NCI-H748 treated with DMSO at 0.1 percent for 48 hours (cell line): ENCODE results near the gene PRKG1.

ENCODE experiments used
- DNase-seq: peaks from one replicate; lab custom pipeline; 2025; lab: John Stamatoyannopoulos, UW

Gene PRKG1

GRCh38 chr10:52064084-52064845, 990.0 kb downstream of the PRKG1 start:
- no peak for DNase-seq

DNA sequence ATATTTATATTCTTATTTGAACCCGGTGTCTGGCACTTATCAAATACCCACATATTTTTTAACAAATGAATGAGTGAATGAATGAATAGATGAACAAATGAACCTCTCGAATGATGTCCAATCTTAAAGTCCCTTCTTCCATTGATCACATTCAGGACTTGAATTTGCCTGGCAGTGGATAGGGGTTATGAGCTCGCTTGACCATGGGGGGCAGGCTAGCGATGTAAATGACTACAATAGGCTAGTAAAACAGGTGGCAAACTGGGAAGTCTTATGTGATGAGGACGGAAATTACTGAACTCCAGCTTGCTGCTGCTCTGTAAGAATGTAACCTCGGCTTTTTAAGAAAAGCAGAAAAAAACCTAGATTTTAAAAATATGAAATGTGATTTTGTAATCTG, 992.1 kb downstream of the PRKG1 start:
- no peak for DNase-seq

DNA sequence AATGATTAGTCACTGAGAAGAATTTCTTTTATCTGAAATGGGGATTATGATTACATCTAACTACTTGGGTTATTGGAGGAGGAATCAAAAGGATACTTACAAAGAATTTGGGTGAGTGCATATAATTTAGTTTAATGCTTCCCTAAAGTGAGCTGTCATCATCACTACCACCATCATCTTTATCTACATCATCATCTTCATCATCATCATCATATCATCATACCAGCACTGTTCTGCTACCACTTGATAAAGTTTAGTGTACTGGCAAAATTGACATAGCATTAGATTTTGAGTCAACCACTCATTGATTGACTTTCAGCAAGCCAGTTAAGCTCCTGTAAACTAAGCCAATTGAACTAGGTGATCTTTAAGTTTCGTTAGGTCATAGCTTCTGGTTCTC, 994.2 kb downstream of the PRKG1 start:
- no peak for DNase-seq

DNA sequence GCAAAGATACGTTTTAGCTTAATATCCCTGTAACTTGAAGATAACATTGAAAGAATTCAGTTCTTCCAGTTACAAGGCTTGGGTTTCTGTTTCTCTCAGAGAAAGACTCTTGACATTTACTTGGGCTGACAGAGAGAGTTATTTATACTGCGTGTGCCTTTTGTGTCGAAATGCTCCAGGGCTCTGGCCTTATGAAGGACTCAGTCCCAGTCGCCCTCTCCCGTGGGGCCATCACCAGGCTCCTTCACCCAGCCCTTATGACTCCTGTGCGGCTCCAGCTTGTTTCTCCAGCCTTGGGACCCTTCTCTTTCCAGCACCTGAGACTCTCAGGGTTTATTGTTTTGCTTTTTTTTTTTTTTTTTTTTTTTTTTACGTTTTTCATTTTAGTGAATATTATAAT, 997.5 kb downstream of the PRKG1 start:
- DNase-seq: no peak

DNA sequence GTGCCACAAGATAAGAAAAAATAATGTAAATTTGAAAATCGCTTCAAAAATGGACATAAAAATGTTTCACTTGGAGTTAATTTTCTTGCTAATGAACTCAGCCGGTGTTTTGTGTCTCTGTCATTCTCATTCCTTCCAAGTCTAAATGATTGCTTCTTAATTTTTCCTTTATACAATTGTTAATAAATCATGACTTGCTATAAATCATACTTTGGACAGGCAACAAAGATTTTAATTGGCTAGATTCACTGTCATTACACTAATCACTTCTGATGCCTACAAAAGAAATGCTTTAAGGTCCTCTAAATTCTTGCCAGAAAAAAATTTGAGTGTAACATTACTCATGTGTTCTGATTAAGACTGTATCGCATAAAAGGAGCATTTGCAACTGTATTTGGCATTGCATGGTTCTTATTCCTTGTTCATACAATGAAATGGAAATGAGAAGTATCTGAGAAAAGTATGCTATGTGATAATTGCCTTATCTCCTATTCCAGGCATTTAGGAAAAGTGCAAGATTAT, 1000.3 kb downstream of the PRKG1 start:
- no peak for DNase-seq

GRCh38 chr10:52077814-52078213, 1003.5 kb downstream of the PRKG1 start:
- no peak for DNase-seq

GRCh38 chr10:52078397-52078937, 1004.2 kb downstream of the PRKG1 start:
- DNase-seq: no peak

DNA sequence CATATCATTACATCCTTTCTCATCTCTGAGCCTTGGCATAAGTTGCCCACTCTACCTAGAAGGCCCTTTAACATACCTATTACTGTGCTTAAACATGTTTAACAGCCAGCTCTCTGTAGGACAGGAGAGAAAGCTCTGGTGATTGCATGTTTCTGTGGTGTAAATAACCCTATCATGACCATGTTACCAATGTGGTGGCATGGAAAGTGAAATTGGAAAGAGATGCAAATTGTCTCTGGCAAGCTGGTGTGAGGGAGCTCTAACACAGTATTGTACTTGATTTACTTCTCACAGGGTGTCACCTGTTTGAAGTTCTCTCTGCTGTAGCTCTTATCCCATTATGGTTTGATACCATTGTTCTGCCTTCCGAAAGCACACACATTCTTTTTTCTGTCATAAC, 1008.0 kb downstream of the PRKG1 start:
- no peak for DNase-seq

DNA sequence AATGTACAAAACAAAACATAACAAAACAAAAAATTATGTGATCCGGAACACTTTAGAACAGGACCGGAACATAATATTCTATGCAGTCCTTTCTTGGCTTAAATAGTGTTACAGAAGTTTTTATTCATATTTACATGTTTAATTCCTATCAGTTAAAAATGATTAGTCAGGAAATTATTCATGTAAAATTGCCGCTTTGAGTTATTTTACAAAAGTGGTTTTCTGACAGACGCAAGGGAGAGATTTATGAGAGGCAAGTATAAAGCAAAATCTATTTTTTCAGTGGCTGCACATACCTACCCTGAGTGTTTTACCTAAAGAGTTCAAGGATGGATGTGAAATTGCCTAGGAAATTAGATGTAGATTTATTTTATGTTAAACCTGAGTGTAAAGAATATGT, 1009.1 kb downstream of the PRKG1 start:
- no peak for DNase-seq

DNA sequence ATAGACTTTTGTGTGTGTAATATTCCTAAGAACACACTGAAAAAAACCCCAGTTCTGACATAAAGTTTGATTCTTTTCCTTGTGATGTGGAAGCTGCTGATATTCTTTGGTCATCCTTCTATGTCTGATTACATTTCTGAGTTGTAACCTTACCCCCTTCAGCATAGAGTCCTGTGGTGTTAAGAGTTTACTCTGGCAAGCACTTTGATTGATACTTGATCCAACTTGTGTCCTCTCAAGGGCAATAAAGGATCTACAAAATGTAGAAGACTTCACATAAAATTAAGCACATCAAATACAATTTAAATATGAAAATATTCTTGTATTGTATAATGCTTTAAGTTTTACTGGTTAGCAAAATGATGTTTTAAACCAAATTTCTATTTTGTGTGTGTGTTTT, 1018.1 kb downstream of the PRKG1 start:
- no peak for DNase-seq

DNA sequence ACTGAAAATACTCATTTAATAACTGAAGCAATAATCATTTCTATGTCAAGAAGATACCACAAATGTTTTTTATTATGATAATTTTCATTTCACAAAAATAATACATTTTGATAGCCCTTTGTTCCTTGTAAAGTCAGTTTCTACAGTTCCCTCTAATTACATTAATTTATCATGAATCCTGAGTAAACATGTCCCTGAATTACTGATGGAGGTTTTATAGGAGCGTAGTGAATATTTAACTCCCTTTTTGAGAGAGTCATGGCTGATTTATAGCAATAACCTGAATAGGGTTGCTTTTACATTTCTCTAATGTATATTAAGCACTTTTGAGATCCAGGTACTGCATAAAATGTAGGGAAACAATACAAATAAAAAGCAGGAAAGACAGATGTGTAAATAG, 1023.8 kb downstream of the PRKG1 start:
- DNase-seq: no peak

DNA sequence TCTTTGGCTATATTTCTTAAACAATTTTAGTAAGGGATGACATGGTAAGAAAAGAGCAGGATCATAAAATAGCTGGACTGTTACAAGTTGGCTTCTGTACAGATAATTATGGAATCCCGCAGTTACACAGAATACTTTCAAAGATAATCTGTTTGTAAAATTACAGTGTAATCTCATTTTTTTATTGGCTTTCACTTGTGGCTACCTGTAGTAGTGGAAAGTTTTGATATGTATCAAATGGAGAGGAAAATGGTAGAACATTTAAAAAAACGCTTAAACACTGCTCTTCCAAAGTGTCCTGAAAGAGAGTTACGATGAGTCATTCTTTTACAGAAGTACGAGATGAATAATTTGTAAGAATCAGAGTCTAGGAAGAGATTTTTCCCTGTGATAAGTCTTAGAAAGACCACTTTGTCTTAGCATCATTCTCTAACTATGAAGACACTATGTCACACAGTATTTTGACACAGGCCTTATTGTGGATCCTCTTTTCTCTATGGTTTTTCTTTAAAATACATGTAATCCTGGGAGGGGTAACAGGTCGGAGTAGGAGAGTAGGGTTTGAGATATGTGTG, 1024.8 kb downstream of the PRKG1 start:
- DNase-seq: no peak

- DNase-seq: no peak
Measured at GRCh38 chr10:52100011-52100547, 1025.8 kb downstream of the PRKG1 start.

DNA sequence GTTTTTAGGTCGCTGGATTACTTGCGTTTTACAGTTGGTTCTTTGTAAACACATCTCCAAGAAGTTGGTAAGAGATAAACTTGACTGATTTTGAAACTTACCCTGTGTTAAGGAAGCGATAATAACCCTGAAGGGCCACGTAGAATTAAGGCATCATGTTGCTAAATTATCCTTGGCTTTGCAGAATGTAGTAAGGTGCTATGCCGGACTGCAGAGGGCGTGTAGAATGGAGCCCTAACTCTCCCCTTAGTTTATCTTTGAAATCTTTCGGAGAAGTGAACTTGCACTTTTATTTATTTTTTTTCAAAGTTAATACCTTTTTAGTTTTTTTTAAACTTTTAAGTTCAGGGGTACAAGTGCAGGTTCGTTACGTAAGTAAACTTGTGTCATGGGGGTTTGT, 1031.0 kb downstream of the PRKG1 start:
- DNase-seq: no peak

GRCh38 chr10:52106011-52106410, 1031.7 kb downstream of the PRKG1 start:
- no peak for DNase-seq

- no peak for DNase-seq
Measured at GRCh38 chr10:52106899-52107298, 1032.6 kb downstream of the PRKG1 start.

DNA sequence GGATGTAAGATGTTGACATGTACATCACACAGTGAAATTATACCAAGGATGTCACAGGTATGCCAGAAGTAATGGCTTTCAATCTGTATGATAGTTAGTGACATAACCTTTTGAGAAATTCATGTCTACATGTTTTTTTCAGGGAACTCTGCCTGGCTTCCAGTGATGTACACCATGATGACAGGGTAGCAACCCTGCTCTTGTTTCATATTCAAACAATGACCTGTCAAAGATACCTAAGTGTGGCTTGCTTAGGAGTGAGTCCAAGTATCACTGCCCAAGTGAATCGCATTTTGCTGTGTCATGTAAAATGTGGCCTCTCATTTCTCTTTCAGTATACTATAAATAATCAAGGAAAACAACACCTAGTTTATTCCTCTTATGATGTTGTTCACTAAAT, 1033.9 kb downstream of the PRKG1 start:
- DNase-seq: no peak

DNA sequence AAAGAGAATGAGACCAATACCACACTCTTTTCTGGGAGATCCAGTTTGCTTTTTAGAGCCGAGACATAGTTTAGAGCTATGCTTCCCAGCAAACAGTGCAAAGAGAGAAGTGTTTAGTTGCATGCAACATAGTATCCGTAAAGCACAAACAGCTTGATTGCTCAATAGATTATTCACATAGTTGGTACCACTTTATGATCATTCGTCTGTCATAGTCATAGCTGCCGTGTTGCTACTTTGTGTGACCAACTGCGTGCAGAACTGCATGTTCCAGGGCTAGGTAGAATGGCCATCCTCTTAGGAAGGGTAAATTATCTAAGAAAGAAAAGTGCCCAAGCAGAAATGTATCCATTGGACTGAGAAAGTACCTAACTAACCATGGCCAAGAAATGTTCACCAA, 1036.3 kb downstream of the PRKG1 start:
- no peak for DNase-seq

GRCh38 chr10:52111101-52111891, 1037.0 kb downstream of the PRKG1 start:
- no peak for DNase-seq

DNA sequence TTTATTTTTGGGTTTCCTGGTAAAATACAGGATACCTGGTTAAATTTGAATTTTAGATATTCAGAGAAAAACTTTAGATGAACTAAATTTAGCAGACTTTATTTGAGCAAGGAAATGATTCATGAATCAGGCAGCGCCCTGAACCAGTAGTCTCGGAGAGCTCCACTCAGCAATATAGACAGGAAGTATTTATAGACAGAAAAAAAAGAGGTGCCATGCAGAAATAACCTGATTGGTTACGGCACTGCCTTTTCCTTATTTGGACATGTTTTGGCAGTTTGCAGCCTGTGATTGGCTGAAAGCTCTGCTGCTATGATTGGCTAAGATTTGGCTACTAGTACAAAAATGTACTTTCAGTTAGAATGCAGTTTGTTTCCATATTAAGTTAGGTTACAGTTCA, 1041.5 kb downstream of the PRKG1 start:
- DNase-seq: no peak

GRCh38 chr10:52119507-52119906, 1045.2 kb downstream of the PRKG1 start:
- no peak for DNase-seq

DNA sequence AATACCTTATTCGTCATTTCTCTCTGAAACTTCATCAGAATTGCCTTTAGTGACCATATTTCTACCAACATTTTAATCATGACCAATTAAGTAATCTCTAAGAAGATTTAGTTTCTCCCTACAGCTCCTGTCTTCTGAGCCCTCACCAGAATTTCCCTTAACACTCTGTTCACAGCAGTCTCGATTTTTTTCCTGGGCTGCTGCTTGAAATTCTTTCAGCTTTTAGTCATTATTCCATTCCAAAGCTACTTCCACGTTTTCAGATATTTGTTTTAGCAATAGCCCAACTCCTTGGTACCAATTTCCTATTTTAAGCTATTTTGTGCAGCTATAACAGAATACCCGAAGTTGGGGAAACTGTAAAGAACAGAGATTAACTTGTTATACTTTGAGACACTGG, 1047.4 kb downstream of the PRKG1 start:
- no peak for DNase-seq
